GM21423 (cell line): ENCODE data around the gene INF2.
"Not testable (repeated sequence)": the region's sequence is repeated elsewhere in the genome, so short reads cannot be mapped to it uniquely, and the experiment has no call there.

ENCODE experiments used
- ATAC-seq: cut with Tn5 transposase; IDR thresholded peaks from one replicate; pipeline ENCODE4 v1.9.1; 2021; ENCODE audit warnings: mild to moderate bottlenecking, moderate library complexity; ENCODE audit not compliant: unreplicated experiment

The INF2 gene

GRCh38 chr14:104747876-104748275 lies 58.5 kb downstream of the INF2 start:
- no peak for ATAC-seq

DNA sequence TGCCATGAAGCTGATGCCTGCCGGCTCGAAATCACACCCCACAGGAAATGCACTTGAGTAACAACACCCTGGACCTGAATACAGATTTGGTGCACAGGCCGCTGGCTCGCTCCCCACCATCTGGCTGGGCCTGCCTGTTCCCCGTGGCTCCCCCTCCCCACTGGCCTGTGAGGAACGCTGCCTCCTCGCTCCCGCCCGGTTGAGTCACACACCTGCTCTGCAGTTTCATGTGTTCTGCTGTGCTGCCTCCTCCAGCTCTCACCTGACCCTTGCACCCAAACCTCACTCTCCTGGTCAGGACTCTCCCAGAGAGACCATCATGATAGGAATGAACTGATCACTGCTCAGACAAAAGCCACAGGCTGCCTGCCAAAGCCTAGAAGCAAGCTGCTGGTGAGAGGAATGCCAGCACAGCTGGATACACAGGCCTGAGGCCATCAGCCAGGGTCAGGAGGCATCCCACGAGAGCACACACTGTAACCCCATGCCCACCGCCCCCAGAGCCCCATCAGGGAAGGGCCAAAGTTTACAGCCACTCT lies 59.8 kb downstream of the INF2 start:
- no peak for ATAC-seq

DNA sequence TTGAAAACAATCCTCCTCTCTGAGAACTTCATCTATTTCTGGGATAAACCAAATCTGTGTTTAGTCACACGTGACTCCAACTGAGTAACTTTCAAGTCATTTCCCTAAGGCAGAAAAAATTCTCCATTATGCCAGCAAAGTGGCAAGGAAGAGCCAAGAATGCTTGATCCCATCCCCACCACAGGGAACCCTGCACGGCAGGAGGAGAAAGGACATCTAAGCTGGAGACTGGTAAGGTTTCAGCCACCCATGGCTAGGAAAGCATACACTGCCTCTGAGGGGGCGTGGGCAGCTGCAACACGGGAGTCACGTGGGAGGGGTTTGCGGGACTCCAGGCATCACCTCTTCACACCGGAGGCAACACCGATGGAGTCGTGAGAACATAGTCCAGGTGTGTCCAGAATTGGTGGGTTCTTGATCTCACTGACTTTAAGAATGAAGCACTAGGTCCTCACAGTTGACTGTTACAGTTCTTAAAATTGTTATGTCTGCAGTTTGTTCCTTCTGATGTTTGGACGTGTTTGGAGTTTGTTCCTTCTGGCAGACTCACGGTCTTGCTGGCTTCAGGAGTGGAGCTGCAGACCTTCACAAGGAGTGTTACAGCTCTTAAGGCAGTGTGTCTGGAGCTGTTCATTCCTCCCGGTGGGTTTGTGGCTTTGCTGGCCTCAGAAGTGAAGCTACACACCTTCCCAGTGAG lies 60.8 kb downstream of the INF2 start:
- no peak for ATAC-seq

- not testable (repeated sequence) for ATAC-seq
These were observed 61.3 kb downstream of the INF2 start for GRCh38 chr14:104750753-104751057.

DNA sequence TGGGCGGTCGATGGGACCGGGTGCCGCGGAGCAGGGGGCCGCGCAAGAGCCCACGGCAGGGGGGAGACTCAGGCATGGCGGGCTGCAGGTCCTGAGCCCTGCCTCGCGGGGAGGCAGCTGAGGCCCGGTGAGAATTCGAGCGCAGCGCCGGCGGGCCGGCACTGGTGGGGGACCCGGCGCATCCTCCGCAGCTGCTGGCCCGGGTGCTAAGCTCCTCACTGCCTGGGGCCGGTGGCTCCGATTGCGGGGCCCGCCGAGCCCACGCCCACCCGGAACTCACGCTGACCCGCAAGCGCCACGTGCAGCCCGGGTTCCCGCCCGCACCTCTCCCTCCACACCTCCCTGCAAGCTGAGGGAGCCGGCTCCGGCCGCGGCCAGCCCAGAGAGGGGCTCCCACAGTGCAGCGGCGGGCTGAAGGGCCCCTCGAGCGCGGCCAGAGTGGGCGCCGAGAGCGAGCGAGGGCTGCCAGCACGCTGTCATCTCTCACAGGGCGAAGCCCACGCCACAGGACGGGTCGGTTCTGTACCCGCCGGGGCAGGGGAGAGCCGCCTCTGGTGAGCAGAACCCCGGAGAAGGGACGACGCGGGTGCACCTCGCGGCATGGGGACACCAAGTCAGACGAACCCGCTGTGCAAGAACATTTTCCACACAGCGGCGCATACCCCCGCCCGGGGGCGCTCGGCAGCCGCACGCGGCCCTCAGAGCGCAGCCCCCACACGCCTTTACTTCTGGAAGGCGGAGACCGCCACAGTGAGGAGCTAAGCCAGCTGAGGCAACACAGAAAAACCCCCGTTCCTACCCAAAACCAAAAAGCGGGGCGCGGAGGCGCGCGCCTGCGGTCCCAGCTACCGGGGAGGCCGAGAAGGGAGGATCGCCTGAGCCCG lies 62.4 kb downstream of the INF2 start:
- no peak for ATAC-seq

- ATAC-seq: no peak
These were observed 63.0 kb downstream of the INF2 start for GRCh38 chr14:104752423-104752734.

DNA sequence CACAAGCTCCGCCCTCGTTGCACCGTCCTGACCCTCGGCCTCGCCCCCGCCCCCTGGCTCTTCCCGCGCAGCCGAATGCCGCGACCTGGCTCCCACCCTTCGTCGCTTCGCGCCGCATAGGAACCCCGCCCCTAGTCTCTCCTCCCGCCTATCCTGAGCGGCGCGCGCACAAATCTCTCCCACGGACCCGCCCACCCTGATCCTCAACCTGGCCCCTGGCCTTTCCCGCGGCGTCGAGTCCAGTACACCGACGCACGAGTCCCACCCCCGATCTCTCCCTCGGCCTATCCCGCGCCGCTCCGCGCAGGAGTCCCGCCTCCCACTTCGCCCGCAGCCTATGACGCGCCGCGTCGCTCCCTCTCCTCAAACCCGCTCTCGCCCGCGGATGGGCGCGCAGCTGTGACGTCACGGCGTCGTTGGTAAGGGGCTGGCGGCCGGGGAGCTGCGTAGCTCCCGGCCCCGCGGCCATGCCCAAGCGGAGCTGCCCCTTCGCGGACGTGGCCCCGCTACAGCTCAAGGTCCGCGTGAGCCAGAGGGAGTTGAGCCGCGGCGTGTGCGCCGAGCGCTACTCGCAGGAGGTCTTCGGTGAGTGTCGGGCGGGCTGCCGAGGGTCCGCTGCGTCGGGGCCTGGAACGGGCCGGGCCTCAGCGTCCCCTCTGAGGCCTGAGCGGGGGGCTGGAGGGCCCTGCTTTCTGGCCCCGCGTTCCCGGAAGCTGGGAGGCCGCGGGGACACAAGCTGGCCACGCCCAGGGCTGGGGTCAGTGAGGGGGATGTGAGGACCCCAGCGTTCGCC lies 63.5 kb downstream of the INF2 start, which contains the start of gene SIVA1:
TSS of gene SIVA1 (plus strand) at position 413 of the 793 bp plus-strand sequence. CDS start at position 468, 55 bp downstream.
- ATAC-seq: peak; percentile 87

DNA sequence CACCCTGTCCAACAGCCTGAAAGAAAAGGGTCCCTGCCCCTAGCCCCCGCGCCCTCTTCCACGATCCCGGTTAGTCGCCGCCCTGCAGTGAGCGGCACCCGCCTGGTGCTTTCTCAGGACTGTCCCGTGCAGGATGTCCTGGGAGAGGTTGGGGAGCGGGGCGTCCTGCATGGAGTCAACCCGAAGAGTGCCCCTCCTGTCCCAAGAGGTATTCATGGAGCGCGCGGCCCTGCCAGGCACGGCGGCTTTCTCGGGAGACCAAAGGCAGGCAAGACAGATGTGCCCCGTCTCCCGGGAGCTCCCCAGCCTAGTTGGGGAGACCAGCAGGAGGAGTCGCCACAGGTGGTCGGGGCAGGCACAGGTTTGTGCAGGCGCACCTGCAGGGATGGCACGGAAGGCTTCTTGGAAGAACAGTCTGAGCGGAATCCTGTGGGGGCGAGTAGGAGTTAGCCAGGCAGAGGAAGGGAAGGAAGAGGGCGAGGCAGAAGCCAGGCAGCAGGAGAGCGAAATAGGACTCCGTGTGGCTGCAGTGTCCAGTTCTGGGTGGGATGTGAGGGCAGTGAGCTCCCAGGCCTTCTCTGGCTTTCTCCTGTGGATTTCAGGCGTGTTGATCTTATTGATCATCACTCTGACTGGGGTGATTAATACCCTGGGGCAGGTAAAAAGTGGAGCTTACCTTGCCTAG lies 64.3 kb downstream of the INF2 start:
- ATAC-seq: no peak

GRCh38 chr14:104754213-104754851 lies 64.9 kb downstream of the INF2 start:
- no peak for ATAC-seq

DNA sequence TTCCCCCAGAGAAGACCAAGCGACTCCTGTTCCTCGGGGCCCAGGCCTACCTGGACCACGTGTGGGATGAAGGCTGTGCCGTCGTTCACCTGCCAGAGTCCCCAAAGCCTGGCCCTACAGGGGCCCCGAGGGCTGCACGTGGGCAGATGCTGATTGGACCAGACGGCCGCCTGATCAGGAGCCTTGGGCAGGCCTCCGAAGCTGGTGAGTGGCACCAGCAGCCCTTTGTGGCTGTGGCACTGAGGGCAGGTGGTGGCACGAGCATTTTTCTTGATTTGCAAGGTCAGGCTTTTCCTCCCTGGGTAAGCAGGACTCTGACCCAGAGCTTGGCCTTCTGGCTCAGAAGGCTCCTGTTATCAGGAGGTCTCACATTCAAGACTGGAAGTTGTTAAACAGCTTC lies 66.2 kb downstream of the INF2 start:
- no peak for ATAC-seq

DNA sequence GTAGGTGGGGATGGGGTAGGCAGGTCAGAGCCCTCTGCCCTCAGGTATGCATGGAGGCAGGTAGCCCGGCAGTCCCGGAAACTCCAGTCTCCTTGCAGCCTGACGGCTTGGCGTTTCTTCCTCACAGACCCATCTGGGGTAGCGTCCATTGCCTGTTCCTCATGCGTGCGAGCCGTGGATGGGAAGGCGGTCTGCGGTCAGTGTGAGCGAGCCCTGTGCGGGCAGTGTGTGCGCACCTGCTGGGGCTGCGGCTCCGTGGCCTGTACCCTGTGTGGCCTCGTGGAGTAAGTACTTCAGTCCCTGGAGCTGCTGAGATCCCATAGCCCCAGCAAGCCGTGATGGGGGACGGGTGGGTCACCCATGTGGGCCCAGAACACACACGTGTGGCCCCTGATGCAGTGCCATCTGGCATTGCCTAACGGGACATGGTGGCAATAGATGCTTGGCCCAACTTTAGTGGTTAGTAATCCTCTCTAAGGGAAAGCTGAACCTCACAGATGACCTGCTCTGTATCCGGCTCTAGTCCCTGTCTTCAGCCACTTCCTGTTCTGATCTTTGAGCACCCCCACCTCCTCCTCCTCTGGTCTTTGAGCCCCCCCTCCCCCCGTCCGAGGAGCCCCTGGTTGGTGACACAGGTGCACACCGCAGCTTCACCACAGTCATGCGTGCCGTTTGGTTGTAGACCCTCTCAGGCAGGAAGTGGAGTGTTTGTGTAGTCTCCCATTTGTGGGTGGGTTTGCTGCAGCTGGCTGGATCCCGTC lies 67.2 kb downstream of the INF2 start:
- ATAC-seq: no peak

GRCh38 chr14:104757238-104757585 lies 67.8 kb downstream of the INF2 start:
- no peak for ATAC-seq

DNA sequence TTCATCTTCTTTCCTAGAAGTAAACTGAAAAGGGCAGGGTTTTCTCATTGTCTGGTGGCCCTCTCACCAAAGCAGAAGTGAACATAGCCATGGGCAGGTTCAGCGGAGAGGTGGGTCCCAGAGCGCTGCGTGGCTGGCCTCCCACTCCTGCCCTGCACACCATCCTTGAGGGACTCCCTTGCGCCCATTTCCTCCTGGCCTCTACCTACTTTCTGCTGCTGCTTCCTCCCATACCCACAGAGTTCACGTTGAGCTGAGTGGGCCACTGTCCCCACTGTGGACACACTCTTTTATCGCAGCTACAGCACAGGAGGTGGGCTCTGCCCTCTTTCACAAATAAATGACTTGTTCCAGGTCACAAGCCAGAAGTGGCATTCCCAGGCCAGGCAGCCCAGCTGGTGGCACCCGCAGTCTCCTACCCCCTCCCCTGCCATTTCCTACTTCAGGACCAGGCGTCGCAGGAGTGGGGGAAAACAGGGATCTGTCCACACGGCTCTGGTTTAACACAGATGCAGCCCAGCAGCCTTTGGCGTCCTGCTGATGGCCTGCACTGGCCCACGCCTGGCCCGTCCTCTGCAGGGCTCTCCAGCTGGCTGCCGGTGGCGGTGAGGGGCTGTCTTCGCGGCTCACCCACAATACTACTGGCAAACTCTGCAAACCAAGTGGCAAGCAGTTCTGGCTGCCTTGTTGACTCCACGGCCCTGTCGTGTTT lies 68.4 kb downstream of the INF2 start:
- no peak for ATAC-seq

- ATAC-seq: no peak
These were observed 69.9 kb downstream of the INF2 start for GRCh38 chr14:104758981-104759969.

DNA sequence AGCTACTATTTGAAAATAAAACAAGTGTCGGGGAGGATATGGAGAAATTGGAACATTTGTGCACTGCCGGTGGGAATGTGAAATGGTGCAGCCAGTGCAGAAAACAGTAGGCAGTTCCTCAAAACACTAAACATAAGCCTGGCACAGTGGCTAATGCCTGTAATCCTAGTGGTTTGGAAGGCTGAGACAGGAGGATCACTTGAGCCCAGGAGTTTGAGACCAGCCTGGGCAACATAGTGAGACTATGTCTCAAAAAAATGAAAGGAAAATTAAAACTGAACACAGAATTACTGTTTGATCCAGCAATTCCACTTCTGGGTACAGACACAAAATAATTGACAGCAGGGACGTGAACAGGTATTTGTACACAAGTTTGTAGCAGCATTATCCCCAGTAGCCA lies 76.1 kb downstream of the INF2 start:
- ATAC-seq: no peak

DNA sequence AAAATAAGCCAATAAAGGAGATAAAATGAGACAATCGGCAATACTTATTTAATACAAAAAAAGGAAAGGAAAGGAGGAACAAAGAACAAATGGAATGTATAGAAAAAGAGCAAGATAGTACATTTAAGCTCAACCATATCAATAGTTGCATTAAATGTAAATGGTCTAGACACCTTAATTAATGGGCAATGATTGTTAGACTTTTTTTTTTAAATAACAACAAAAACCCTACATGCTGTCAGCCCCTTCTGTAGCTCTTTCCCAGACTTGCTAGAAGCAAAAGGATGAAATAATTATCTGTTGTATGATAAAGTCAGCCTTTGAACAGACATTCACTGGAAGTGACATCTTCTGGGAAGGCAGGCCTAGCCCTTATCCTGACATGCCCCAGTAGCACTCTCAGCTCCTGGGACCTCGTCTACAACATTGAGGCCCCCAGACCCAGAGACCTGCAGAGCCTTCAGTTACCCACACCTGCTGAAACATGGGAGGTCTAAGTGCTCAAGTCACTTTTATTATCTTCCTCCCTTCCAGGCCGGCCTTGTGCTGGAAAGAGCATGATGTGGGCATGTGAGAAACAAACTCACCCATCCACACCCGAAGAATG lies 76.9 kb downstream of the INF2 start:
- ATAC-seq: no peak

DNA sequence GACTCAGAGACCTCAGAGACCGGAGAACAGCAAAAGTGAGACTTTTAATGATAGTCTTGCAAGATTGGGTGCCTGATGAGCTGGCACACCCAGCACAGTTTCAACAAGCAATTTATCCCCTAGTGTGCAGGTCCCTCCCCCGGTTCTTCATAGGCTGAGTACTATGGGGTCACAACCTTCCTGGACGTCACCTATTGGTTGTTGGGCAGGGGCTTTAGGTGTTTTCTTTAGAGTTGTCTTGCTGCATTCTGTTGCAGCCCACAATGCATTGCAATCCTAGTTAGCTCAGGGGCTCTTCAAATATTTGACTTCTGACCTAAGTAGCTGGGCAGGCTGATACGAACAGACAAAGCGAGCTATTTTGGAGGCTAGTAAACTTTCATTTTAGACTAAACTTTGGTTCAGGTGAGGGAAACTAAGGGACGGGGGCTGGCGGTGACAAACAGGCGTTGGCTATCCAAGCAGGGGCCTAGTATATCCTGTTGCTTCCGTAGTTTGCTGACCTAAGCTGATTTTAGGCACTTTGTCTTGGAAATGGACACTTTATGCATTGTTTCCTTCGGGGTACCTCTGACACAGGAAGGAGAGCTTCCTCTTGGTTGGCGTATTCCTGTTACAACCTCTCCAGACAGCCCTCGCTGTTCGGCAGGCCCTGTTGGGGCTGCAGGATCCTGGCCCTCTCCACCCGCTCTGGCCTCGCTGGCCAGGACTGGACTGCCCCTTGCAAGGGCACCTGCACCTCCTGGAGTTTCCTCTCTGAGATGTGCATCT lies 77.6 kb downstream of the INF2 start:
- no peak for ATAC-seq
